ENCODE results near the gene SAMD7.

SAMD7 gene, protein sequence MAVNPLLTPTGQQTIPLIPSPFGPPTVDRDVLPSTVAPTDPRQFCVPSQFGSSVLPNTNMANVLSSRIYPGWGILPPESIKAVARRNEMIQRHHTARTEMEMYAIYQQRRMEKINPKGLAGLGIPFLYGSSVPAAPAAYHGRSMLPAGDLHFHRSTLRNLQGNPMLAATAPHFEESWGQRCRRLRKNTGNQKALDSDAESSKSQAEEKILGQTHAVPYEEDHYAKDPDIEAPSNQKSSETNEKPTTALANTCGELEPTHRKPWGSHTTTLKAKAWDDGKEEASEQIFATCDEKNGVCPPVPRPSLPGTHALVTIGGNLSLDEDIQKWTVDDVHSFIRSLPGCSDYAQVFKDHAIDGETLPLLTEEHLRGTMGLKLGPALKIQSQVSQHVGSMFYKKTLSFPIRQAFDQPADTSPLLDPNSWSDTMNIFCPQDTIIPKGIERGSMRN

DNA sequence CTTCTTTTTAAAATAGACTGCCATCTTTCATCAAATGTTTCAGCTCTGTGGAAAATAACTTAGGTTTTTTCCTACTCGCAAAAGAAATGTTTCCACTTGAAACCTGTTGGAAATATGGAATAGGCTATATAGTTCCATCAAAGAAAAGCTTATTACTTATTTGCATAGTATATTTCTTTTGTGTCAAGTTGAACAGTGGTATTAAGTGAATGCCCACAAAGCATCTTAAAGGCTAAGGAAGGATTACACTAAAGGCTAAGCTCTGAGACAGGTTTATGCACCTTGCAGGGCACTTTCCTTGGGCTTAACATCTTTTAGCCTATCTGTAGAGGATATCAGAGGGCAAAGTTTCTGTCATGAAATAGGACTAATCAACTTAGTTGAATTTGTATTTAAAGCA, at the start of gene SAMD7:
TSS of gene SAMD7 (plus strand) at position 301 of the 400 bp plus-strand sequence. CDS start 7,927 bp downstream, outside the sequence.
- DNase-seq: no peak

GRCh38 chr3:169861871-169862270, 49.5 kb upstream of the SAMD7 start:
- no peak for DNase-seq

GRCh38 chr3:169863458-169863899, 47.9 kb upstream of the SAMD7 start:
- peak; percentile 76 to 86 for DNase-seq

DNA sequence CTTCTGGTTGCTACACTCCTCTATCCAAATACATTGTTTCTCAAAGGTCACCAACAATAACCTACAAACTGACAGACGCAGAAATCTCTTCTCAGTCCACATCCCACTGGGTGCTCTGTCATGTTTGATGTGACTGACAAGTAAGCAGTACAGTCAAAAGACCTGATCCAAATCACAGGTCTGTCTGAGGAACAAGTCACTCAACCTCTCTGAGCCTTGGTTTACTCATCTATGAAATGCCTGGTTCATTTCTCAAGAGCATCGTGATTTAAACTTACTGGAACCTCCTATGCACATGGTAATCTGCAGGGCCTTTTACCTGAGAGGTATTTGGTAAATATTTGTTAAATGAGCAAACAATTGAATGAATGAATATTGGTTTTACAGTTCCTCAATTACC, 47.1 kb upstream of the SAMD7 start:
- DNase-seq: no peak

GRCh38 chr3:169865176-169865767, 46.1 kb upstream of the SAMD7 start:
- DNase-seq: no peak

DNA sequence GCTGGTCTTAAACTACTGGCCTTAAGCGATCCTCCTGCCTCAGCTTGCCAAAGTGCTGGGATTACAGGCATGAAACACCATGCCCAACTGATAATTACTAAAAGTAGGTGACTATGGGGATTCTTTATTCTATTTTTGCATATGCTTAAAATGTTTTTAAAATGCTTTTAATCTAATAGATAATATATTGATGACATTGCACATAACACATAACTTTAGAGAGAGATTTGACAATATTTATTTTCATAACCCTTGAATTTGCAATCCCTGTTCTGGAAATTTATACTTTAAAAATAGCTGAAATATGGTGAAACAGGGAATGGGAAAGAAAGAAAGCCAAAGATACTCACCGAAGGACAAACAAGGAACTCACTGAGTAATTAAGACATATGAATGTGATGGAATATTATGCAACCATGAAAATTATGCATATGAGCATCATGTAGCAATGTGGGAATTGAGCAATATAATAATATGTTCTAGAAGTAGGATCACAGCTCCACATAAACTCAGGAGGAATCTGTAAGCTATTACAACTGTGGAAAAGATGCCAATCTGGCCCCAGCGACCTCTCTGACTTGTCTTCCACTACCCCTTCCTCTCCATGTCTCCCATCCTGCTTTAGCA, 43.7 kb upstream of the SAMD7 start:
- no peak for DNase-seq

DNA sequence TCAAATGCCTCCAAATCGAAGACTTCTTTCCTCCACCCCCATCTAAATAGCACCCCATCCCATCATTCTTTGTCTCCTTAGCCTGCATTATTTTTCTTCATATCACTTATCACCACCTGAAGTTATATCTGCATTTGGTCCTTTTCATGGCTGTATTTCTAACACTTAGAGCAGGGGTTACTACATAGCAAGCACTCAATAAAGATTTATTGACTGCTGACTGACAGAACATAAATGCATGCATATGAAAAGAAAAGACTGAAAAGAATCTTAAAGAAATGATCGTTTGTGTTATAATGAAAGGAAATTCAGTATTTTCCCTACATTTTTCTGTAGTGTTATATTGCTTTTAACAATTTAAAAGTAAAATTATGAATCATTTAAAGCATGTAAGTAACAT, 43.0 kb upstream of the SAMD7 start:
- no peak for DNase-seq

DNA sequence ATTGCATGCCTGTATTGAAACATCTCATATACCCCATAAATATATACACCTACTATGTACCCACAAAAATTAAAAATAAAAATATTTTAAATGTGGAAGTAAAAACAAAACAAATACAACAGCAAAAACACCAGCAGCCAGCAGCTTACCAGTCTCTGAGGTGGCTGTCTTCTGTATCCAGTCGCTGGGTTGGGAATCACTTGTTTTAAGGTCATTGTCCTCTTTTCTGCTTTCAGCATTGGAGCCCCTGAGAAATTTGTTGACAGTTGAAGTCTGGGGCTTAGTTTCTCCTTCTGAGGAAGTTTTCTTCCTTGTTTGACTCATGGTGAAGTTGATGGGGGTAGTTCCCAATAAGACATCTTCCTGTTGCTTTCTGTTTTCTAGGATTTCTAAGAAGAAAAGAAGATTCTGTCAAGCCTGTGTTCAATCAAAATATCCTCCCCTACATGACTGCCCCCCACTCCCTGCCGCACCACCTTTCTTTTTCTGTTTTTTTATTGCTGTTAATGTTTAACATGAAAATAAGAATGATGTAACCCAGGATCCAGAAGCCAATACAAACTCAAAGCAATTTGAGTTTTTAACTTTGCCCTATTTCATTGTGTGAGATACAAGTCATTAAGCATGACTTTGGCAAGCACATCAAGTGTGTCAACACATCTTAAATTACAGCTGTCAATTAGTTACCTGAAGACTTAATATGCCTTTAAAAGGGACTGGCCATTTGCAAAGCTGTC, 41.7 kb upstream of the SAMD7 start, which contains the start of gene LRRC31:
TSS of gene LRRC31 (minus strand) at position 452 of the 737 bp plus-strand sequence. CDS start at position 324, 128 bp downstream.
- DNase-seq: peak; percentile 2 to 66

DNA sequence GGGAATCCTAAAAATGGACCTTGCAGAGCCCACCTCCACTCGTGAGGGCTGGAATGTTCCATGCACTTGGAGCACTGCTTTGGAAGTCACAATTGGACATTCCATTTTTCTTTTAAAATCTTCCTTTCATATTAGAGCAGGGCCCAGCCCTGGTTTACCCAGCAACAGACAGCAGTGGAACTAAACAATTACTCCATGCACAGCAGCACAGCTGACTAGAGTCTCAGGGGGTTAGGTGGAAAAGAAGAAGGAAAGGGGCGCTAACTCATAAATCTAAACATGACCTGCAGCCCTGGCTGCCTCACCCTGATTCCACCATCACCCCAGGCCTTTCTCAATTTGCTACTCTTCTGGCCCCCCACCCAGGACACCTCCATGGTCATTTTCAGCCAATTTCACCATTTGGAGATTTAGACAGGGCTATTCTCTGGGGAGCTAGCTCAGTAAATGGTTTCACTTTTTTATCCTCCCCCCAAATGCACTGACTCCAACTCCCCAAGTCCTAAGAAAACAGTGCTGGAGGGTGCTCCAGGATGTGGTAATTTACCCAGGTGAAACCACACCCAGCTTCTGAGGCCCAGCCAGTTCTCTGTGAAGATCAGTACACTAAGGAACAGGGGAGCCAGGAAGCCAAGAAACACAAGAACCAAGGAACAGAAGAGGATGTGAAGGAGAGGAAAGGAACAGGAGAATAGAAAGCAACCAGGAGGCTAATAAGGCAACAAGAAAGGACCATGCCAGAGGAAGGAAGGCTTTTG, 40.1 kb upstream of the SAMD7 start:
- DNase-seq: no peak

GRCh38 chr3:169879013-169879557, 32.3 kb upstream of the SAMD7 start:
- no peak for DNase-seq

GRCh38 chr3:169879845-169880575, 31.4 kb upstream of the SAMD7 start:
- DNase-seq: no peak

DNA sequence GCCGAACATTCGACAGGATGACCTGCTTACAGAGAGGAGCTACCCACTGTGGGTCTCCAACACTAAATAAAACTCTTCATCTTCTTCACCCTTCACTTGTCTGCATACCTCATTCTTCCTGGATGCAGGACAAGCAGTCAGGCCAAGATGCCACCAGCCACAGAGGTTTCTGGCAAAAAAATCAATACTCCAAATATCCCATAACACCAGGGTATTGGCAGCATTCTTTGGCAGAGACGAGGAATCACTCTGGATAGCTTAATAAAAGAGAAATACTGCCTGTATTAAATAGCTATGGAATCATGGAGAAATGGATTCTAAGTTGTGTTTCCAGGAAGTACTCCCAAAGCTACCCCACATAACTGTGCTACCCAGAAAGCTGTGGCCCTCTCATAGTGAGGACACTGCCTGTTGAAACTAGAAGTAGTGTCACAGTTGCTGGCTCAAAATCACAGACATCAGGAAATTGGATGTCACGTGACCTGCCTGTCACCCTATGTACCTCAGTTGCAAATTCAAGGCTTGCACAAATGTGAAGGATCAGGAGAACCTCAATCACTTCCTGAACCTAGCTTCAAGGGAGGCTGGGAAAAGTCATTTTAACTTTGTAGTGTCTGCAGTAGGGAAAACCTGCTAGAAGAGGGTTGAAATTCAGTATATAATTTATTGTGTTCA, 30.7 kb upstream of the SAMD7 start:
- DNase-seq: no peak

DNA sequence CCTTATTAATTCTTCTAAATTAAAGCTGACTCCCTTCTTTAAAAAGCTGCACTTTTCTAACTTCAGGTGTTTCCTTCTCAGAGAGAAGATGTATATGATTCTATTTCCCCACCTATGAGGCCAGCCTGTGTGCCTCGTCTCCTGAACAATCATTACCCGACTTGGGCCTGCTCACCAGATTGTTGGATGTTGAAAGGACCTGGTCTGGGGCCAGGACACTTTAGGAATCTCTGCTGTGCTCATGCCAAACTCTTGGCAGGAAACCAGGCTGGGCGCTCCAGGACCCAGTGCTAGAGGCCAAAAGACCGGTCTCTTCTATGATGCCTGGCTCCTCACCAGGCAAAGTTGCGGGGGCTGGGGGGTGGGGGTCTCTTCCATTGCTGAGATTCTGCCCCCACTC, 24.7 kb upstream of the SAMD7 start:
- peak in 1 of 2 experiments; percentile 4 for DNase-seq

DNA sequence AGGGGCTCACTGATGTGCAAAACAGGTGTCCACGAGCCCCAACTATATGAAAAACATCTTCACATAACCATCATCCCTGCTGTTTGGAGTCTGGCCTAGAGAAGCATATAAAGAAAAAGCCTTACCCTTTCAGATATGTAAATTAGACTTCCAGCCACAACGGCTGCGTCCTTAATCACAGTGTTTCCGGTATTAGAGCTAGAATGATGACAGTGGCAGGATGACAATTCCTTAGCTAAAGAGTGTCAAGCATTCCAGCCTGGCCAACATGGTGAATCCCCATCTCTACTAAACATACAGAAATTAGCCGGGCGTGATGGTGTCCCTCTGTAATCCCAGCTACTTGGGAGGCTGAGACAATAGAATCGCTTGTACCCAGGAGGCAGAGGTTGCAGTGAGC, 19.5 kb upstream of the SAMD7 start:
- no peak for DNase-seq

DNA sequence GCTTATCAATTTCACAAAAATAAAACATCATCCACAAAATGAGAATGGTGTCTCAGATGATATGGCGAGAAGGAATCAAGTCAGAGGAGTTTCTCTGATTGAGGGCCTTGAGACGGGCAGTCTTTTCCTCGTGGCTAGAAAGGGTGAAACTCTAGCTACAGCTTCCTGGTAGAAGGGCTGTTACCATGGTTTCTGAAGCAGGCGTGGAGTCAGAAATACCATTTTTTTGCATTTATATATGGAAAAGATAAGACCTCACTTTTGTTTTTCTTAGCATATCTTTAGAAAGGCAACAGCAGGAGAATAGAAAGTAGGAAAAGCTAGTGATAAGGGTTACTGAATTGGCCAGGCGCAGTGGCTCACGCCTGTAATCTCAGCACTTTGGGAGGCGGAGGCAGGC, 17.3 kb upstream of the SAMD7 start:
- no peak for DNase-seq

DNA sequence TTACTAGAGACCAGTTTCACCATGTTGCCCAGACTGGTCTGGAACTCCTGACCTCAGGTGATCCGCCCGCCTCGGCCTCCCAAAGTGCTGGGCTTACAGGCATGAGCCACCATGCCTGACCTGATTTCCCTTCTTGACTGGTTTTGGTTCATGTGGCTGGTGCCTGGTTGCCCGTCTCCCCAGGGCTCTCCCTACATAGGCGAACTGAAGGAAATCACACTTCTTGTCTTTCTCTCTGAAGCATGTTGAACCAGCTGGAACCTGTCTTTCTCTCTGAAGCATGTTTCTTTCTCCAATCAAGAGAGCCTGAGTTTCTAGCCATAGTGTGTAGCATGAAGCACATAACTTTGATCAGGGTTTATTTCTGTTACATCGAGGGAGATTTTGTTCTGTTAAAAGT, 16.3 kb upstream of the SAMD7 start:
- DNase-seq: no peak

DNA sequence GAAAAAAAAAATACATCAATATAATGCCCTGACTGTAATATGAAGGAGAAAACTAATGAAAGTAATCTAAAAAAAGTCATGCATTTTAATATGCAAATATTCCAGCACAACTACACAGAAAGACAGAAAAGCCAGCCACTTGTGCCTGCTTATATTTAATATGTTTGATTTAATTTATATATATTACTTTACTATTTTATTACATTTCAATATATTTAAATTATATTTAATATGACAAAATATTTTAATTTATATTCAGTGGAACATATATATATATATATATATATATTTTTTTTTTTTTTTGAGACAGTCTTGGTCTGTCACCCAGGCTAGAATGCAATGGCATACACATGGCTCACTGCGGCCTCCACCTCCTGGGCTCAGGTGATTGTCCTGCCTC, 14.1 kb upstream of the SAMD7 start:
- DNase-seq: no peak

- DNase-seq: no peak
These were observed 9.9 kb upstream of the SAMD7 start for GRCh38 chr3:169901453-169901852.

DNA sequence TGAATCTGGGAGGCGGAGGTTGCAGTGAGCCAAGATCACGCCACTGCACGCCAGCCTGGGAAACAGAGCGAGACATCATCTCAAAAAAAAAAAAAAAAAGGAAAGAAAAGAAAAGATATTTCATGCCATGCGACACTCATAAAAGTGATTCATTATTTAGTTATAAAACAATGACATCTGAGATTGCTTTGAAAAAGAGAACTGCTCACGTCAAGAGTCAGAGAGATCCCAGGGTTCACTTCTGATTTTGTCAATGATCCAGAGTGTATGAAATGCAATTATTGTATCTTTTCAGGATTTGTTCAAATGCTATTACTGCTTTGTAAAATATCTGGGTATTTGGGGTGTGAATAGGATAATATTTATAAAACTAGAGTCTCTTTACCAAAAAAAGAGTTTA, 6.0 kb upstream of the SAMD7 start:
- no peak for DNase-seq

DNA sequence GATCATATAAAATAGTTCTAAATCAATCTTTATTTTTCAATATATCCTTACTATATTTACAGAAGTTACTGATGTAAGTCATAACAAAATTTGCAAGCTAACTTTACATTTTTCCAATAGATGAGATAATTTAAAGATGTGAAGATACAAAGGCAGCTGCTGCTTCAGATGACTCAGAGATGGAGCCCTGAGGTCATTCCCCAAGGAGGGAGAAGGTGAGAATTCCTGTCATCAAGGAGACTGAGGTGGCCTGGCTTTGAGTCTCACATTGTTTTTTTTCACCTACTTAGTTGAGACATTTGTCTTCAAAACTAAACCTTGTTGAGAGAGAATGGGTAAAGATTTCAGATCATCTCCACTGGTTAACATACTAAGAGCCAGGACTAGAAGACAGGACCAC, 3.9 kb upstream of the SAMD7 start:
- DNase-seq: no peak

- DNase-seq: no peak
These were observed 3.4 kb upstream of the SAMD7 start for GRCh38 chr3:169907944-169908343.
